HEK293 (cell line): ENCODE measurements around the gene REV3L.

ENCODE experiments used
- CTCF ChIA-PET: fragments of 350-600 bp; formaldehyde crosslinking; extraction: SDS; loops from one replicate; lab custom pipeline; 2021; ENCODE audit warnings: antibody characterized with exemption; lab: Yijun Ruan, JAX
- POLR2A ChIA-PET: fragments of 300-600 bp; formaldehyde crosslinking; extraction: SDS; loops from one replicate; lab custom pipeline; 2020; ENCODE audit warnings: antibody characterized with exemption, inconsistent platforms; lab: Yijun Ruan, JAX
- H3K27ac ChIP-seq: fragments of 200-500 bp; sonication (Bioruptor generic); 2 replicates; pipeline ENCODE4 v1.5.1; 2014; ENCODE audit warnings: low read depth, low read length, control low read depth, inconsistent platforms; ENCODE audit errors: extremely low read depth
- H3K36me3 ChIP-seq, 2 experiments: fragments of 200-500 bp in 1 of 2; sonication (Bioruptor generic) in 1 of 2; 1 replicate in 1 of 2; 2 replicates in 1 of 2; pipeline ENCODE4 v1.5.1; 2014 to 2017; ENCODE audit warnings: inconsistent platforms in 2 of 2, low read length in 2 of 2; ENCODE audit not compliant: control insufficient read depth in 2 of 2, insufficient read depth in 1 of 2
- H3K4me1 ChIP-seq: fragments of 200-500 bp; sonication (Bioruptor generic); 2 replicates; pipeline ENCODE4 v1.5.1; 2014; ENCODE audit warnings: mild to moderate bottlenecking, low read length, inconsistent platforms; ENCODE audit not compliant: control insufficient read depth, insufficient read depth
- H3K4me3 ChIP-seq: 2 replicates; pipeline ENCODE4 v1.5.1; 2011; ENCODE audit warnings: low read depth, mild to moderate bottlenecking, control low read depth, low read length, moderate library complexity
- H3K9me3 ChIP-seq: fragments of 200-500 bp; sonication (Bioruptor generic); 2 replicates; pipeline ENCODE4 v1.5.1; 2014; ENCODE audit warnings: low read depth, low read length, inconsistent platforms; ENCODE audit not compliant: control insufficient read depth, insufficient read depth
- CTCF ChIP-seq: fragments of 450-650 bp; formaldehyde crosslinking; IDR thresholded peaks from 2 replicates; pipeline ENCODE4 v1.5.1; 2016; ENCODE audit warnings: missing biosample characterization, missing genetic modification characterization
- GLI4 ChIP-seq: fragments of 450-650 bp; formaldehyde crosslinking; IDR thresholded peaks from 2 replicates; pipeline ENCODE4 v1.5.1; 2016; ENCODE audit warnings: missing biosample characterization, missing genetic modification characterization
- MZF1 ChIP-seq: fragments of 450-650 bp; formaldehyde crosslinking; IDR thresholded peaks from 2 replicates; pipeline ENCODE4 v1.5.1; 2017; ENCODE audit warnings: missing biosample characterization, missing genetic modification characterization, borderline replicate concordance
- PRDM6 ChIP-seq: fragments of 450-650 bp; formaldehyde crosslinking; IDR thresholded peaks from 2 replicates; pipeline ENCODE4 v1.5.1; 2017; ENCODE audit warnings: missing biosample characterization, missing genetic modification characterization
- SALL2 ChIP-seq: fragments of 450-650 bp; formaldehyde crosslinking; IDR thresholded peaks from 2 replicates; pipeline ENCODE4 v1.5.0; 2017; ENCODE audit warnings: missing biosample characterization, mild to moderate bottlenecking, missing genetic modification characterization, borderline replicate concordance
- SCRT2 ChIP-seq: fragments of 450-650 bp; formaldehyde crosslinking; IDR thresholded peaks from 2 replicates; pipeline ENCODE4 v1.5.1; 2016; ENCODE audit warnings: missing biosample characterization, missing genetic modification characterization
- SETDB1 ChIP-seq: IDR thresholded peaks from one replicate; pipeline ENCODE4 v1.6.1; 2017; ENCODE audit warnings: mild to moderate bottlenecking, low read length, moderate library complexity, mixed read lengths; ENCODE audit not compliant: insufficient read length
- SP2 ChIP-seq: fragments of 450-650 bp; formaldehyde crosslinking; IDR thresholded peaks from 2 replicates; pipeline ENCODE4 v1.5.1; 2016; ENCODE audit warnings: missing biosample characterization, missing genetic modification characterization
- SP7 ChIP-seq: fragments of 450-650 bp; formaldehyde crosslinking; IDR thresholded peaks from 2 replicates; pipeline ENCODE4 v1.5.1; 2016; ENCODE audit warnings: missing biosample characterization, missing genetic modification characterization
- TRIM28 ChIP-seq: IDR thresholded peaks from 2 replicates; pipeline ENCODE4 v1.6.1; 2011; ENCODE audit warnings: low read length, control low read depth, borderline replicate concordance
- ZBTB17 ChIP-seq: fragments of 450-650 bp; formaldehyde crosslinking; IDR thresholded peaks from 2 replicates; pipeline ENCODE4 v1.5.1; 2016; ENCODE audit warnings: missing biosample characterization, missing genetic modification characterization
- ZNF138 ChIP-seq: fragments of 450-650 bp; formaldehyde crosslinking; IDR thresholded peaks from 2 replicates; pipeline ENCODE4 v1.5.1; 2016; ENCODE audit warnings: missing biosample characterization, missing genetic modification characterization, borderline replicate concordance
- ZNF214 ChIP-seq: fragments of 450-650 bp; formaldehyde crosslinking; IDR thresholded peaks from 2 replicates; pipeline ENCODE4 v1.5.1; 2017; ENCODE audit warnings: missing biosample characterization, mild to moderate bottlenecking, missing genetic modification characterization, borderline replicate concordance
- ZNF23 ChIP-seq: fragments of 450-650 bp; formaldehyde crosslinking; IDR thresholded peaks from 2 replicates; pipeline ENCODE4 v1.5.1; 2016; ENCODE audit warnings: missing biosample characterization, missing genetic modification characterization, borderline replicate concordance
- ZNF280D ChIP-seq: fragments of 450-650 bp; formaldehyde crosslinking; IDR thresholded peaks from 2 replicates; pipeline ENCODE4 v1.5.1; 2016; ENCODE audit warnings: missing biosample characterization, missing genetic modification characterization
- ZNF324 ChIP-seq: fragments of 450-650 bp; formaldehyde crosslinking; IDR thresholded peaks from 2 replicates; pipeline ENCODE4 v1.5.1; 2016; ENCODE audit warnings: missing biosample characterization, missing genetic modification characterization
- ZNF37A ChIP-seq: fragments of 450-650 bp; IDR thresholded peaks from 2 replicates; pipeline ENCODE4 v1.5.1; 2018; ENCODE audit warnings: missing biosample characterization, missing genetic modification characterization
- ZNF664 ChIP-seq: fragments of 450-650 bp; formaldehyde crosslinking; IDR thresholded peaks from 2 replicates; pipeline ENCODE4 v1.5.1; 2016; ENCODE audit warnings: missing biosample characterization, missing genetic modification characterization
- ZNF791 ChIP-seq: fragments of 450-650 bp; formaldehyde crosslinking; IDR thresholded peaks from 2 replicates; pipeline ENCODE4 v1.5.1; 2016; ENCODE audit warnings: missing biosample characterization, missing genetic modification characterization

The REV3L gene

GRCh38 chr6:111531185-111531584, 48.2 kb upstream of the REV3L start:
- TF ChIP-seq SCRT2 (tag by site-specific recombination), result peak; percentile 53; the same call in 1 of the 2 replicates
- TF ChIP-seq GLI4, result no peak
- Histone ChIP-seq H3K4me3 (no peak overlapping the region), H3K9me3 (no peaks in the 10 kb centered on the region), H3K27ac (no peak overlapping the region), H3K36me3 (no peaks in the 10 kb centered on the region), H3K4me1 (peaks cover 4% of the 10 kb centered on the region)
- CTCF ChIA-PET, result interaction anchor here (0.7 to 1.1 kb wide), 4 partner anchors 9 to 80 kb away, joined by 3 to 4 read pairs (median 3); no protein-coding TSS in a partner anchor
- POLR2A ChIA-PET, result no interaction called here

GRCh38 chr6:111530667-111531066, 47.6 kb upstream of the REV3L start:
- no peaks in the 10 kb centered on the region for H3K36me3 ChIP-seq
- H3K27ac ChIP-seq, result no peak overlapping the region
- no peak overlapping the region for H3K4me3 ChIP-seq
- CTCF ChIA-PET, result interaction anchor here (0.6 to 1.1 kb wide), 2 partner anchors 9 to 10 kb away, joined by 3 to 4 read pairs; no protein-coding TSS in a partner anchor
- no peaks in the 10 kb centered on the region for H3K9me3 ChIP-seq
- TF ChIP-seq ZNF23 (tag by site-specific recombination) (no peak), ZNF791 (no peak), SP7 (tag by site-specific recombination) (no peak), ZNF138 (tag by site-specific recombination) (no peak), ZNF214 (tag by site-specific recombination) (no peak), ZNF37A (tag by site-specific recombination) (no peak), SETDB1 (peak; percentile 46), CTCF (tag by site-specific recombination) (0 out of 2 replicates have a peak, but pooled peaks have one; percentile 15), ZNF664 (tag by site-specific recombination) (no peak)
- POLR2A ChIA-PET, result no interaction called here
- H3K4me1 ChIP-seq, result peaks cover 4% of the 10 kb centered on the region

GRCh38 chr6:111530218-111530617, 47.2 kb upstream of the REV3L start:
- ChIA-PET CTCF (interaction anchor here (0.6 to 1.1 kb wide), 3 partner anchors 9 to 1241 kb away, joined by 3 to 4 read pairs (median 3); no protein-coding TSS in a partner anchor), POLR2A (no interaction called here)
- Histone ChIP-seq H3K9me3 (no peaks in the 10 kb centered on the region), H3K36me3 (no peaks in the 10 kb centered on the region), H3K27ac (no peak overlapping the region), H3K4me3 (no peak overlapping the region), H3K4me1 (peaks cover 4% of the 10 kb centered on the region)
- TF ChIP-seq SP2 (tag by site-specific recombination), result 0 out of 2 replicates have a peak, but pooled peaks have one; percentile 5
- no peak for TF ChIP-seq ZNF280D (tag by site-specific recombination)
- no peak for TF ChIP-seq ZNF324 (tag by site-specific recombination)
- peak; percentile 76; the same call in 1 of the 2 replicates for TF ChIP-seq TRIM28
- peak; percentile 66; the same call in 1 of the 2 replicates for TF ChIP-seq MZF1
- peak; percentile 66 for TF ChIP-seq ZBTB17
- TF ChIP-seq PRDM6 (tag by site-specific recombination), result peak; percentile 69
- peak; percentile 79 for TF ChIP-seq SETDB1
- no peak for TF ChIP-seq SALL2 (tag by site-specific recombination)
